GM12801 (cell line): ENCODE measurements around the gene C1orf122.

Experiments used
- TF ChIP-seq, protein P1 (sequence below): IDR thresholded peaks from one replicate; pipeline ENCODE4 v1.5.1; 2011; ENCODE audit warnings: control low read depth; ENCODE audit not compliant: insufficient read length; ENCODE audit errors: extremely low read depth

Gene C1orf122

DNA sequence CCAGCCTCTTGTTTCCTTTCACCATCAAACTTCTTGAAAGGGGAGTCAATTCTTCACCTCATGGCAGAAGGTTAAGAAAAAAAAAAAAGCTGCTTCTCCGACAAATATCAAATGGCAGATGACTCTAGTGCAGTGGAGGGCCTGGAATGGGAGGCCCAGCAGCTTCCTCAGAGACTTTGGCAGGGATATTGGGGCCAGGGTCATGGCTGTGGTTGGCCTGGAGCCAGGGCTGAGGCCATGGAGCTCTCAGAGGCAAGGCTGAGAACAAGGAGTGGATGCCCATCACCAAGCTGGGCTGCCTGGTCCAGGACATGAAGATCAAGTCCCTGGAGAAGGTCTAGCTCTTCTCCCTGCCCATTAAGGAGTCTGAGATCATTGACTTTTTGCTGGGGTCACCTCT is 33.1 kb downstream of the C1orf122 start:
- TF ChIP-seq, protein P1, sequence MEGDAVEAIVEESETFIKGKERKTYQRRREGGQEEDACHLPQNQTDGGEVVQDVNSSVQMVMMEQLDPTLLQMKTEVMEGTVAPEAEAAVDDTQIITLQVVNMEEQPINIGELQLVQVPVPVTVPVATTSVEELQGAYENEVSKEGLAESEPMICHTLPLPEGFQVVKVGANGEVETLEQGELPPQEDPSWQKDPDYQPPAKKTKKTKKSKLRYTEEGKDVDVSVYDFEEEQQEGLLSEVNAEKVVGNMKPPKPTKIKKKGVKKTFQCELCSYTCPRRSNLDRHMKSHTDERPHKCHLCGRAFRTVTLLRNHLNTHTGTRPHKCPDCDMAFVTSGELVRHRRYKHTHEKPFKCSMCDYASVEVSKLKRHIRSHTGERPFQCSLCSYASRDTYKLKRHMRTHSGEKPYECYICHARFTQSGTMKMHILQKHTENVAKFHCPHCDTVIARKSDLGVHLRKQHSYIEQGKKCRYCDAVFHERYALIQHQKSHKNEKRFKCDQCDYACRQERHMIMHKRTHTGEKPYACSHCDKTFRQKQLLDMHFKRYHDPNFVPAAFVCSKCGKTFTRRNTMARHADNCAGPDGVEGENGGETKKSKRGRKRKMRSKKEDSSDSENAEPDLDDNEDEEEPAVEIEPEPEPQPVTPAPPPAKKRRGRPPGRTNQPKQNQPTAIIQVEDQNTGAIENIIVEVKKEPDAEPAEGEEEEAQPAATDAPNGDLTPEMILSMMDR: no peak

DNA sequence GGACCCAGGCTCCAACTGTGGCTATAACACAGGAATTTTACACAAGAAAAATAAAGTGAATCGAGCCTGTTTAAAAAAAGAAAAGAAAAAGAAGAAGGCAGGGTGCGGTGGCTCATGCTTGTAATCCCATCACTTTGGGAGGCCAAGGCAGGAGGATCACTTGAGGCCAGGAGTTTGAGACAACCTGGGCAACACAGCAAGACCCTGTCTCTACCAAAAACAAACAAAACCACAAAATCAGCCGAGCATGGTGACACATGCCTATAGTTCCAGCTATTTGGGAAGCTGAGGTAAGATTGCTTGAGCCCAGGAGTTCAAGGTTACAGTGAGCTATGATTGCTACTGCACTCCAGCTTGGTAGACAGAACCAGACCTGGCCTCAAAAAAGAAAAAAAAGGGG is 34.1 kb downstream of the C1orf122 start:
- TF ChIP-seq, protein P1: no peak

DNA sequence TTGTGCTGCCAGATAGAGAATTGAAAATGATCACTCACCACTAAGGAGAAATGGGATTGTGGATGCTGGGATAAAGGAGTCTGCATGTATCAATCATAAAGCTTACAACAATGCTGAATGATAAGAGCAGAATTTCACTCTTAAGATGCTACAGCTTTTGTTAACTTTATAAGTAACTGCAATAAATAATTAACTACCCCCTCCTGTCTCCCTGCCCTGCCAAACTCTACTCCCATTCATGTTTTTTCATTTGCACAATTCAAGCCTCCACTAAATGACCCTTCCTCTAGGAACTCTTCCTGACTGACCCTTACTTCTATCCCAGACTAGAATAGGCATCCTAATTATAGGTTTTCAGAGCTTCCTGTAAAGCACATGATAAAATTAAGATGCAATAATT is 36.9 kb downstream of the C1orf122 start:
- TF ChIP-seq, protein P1: no peak

DNA sequence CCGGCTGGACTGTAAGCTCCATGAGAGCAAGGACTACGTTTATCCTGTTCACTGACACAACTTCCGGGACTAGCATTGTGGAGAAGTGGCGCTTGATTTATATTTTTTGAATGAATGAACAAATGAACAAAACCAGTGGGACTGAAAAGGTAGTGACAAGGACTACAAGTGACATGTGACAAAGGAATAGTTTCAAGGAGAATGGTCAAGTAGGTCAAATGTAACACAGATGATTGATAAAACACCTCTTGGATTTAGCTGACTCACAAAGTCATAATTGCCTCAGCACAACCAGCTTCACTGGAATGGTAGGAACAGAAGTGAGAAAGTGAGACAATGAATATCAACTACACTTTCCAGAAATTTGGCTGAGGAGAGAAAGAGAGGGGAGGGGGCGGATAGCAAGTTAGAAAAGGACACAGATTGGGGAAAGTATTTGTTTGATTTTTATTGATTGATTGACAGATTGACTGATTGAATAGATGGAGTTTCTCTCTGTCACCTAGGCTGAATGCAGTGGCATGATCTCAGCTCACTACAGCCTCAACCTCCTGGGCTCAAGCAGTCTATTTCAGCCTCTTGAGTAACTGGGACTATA is 37.6 kb downstream of the C1orf122 start:
- TF ChIP-seq, protein P1: no peak

DNA sequence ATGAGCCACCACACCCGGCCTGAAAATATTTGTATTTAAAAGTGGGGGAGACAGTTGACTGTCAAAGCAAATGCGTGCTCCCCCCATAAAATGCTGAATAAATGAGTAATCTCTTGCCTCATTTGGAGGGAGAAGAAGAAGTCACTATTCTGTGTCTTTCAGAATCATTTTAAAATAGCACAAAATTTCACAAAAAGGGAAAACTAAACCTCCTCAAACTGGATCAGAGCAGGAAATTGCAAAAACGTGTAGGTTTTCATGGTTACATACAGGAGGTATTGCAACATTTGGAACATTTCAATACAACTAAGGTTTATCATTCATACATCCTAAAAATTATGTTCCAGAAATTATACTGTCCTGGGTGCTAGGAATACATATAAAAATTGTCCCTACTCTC is 38.2 kb downstream of the C1orf122 start:
- TF ChIP-seq, protein P1: no peak

DNA sequence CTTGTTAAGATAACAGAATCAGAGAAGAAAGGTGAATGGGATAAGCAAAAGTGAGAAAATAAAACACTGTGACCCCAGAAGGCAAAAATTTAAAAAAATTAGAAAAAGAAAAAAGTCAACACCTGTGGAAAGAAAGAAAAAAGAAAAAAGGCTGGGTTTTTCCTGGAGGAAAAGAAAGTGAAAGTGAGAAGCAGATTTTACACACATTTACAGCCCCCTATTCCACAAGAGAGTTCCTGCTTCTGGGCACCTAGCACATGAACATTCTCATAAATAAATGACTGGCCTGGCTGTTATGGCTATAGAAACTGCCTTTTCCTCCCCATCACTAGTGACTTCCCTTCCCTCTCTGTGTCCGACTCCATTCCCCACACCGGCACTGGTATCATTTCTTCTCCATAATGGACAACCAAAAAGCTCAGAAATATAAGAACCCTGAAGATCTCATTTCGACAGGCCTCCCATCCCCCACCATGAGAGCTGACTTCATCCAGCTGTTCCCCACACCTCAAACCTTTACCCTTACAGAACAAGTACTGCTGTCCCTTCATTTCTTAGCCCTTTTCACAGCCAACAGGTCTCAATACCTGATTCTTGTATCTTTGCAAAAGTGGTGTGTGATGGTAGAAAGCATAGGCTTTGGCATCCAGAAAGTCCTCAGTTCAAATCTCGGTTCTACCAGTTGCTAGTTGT is 39.2 kb downstream of the C1orf122 start:
- TF ChIP-seq, protein P1: no peak

DNA sequence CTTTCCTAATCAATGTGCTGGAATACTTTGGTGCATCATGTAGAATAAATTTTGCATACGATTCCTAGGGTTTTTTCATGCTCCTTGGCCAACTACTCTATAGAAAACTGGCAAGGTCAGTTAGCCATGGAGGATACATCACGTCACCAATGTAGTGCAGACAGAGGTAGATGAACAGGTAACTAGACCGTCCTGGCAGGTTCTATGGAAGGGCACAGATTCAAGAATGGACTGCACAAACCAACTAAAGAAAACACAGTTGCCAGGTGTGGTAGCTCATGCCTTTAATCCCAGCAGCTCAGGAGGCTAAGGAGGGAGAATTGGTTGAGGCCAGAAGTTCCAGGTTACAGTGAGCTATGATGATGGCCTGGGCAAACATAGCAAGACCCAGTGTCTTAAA is 41.9 kb downstream of the C1orf122 start:
- TF ChIP-seq, protein P1: no peak
